Liver (tissue), 9 donors: Measurements from ENCODE around the gene GLP1R. TPM values are rescaled to one million over a fixed set of nuclear protein-coding genes. Genes with fewer than 3 reads are reported as not detected.

Experiments used
- DNase-seq: peaks from one replicate; pipeline ENCODE4 v3.0.0-alpha.2; 2017; ENCODE audit warnings: low spot score
- H3K27ac ChIP-seq, 2 donors: one replicate each; pipeline ENCODE4 v1.7.0; 2013; ENCODE audit warnings: inconsistent platforms in 2 of 2, low read length in 2 of 2, control low read depth in 1 of 2, low read depth in 1 of 2, mild to moderate bottlenecking in 1 of 2
- H3K27me3 ChIP-seq, 4 donors: one replicate each; pipeline versions ENCODE4 v1.6.1 to v1.7.0; 2013; ENCODE audit warnings: low read length in 3 of 4, inconsistent platforms in 1 of 4, mild to moderate bottlenecking in 1 of 4, moderate library complexity in 1 of 4; ENCODE audit not compliant: control insufficient read depth in 4 of 4, insufficient read depth in 4 of 4
- H3K36me3 ChIP-seq, 4 donors: one replicate each; pipeline versions ENCODE4 v1.6.1 to v1.7.0; 2013; ENCODE audit warnings: low read length in 3 of 4, mild to moderate bottlenecking in 3 of 4, low read depth in 1 of 4, moderate library complexity in 1 of 4; ENCODE audit not compliant: control insufficient read depth in 4 of 4, insufficient read depth in 3 of 4
- H3K4me1 ChIP-seq, 4 donors: one replicate each; pipeline versions ENCODE4 v1.6.1 to v1.7.0; 2013; ENCODE audit warnings: low read length in 3 of 4, mild to moderate bottlenecking in 3 of 4, moderate library complexity in 1 of 4; ENCODE audit not compliant: control insufficient read depth in 4 of 4, insufficient read depth in 4 of 4
- H3K4me3 ChIP-seq, 3 donors: one replicate each; pipeline versions ENCODE4 v1.6.1 to v1.7.0; 2013; ENCODE audit warnings: low read length in 3 of 3, control low read depth in 1 of 3, low read depth in 1 of 3, mild to moderate bottlenecking in 1 of 3
- H3K9ac ChIP-seq, 2 donors: one replicate each; pipeline ENCODE4 v1.7.0; 2013; ENCODE audit warnings: low read length in 2 of 2, mild to moderate bottlenecking in 2 of 2, moderate library complexity in 2 of 2, control low read depth in 1 of 2, low read depth in 1 of 2
- H3K9me3 ChIP-seq, 4 donors: one replicate each; pipeline versions ENCODE4 v1.6.1 to v1.7.0; 2013; ENCODE audit warnings: low read length in 3 of 4; ENCODE audit not compliant: control insufficient read depth in 4 of 4
- ATF3 ChIP-seq: IDR thresholded peaks from 2 replicates; pipeline ENCODE4 v1.6.1; 2016; ENCODE audit warnings: antibody characterized with exemption
- CTCF ChIP-seq: fragments of 150-350 bp; IDR thresholded peaks from 2 replicates; pipeline ENCODE4 v1.5.1; 2017; ENCODE audit warnings: improper control_type of control experiment, low read depth, low read length; ENCODE audit not compliant: missing input control
- EGR1 ChIP-seq, 2 donors: IDR thresholded peaks; 2 replicates each; pipeline ENCODE4 v1.6.1; 2016 to 2018; ENCODE audit warnings: antibody characterized with exemption in 2 of 2, low read depth in 2 of 2
- FOXA1 ChIP-seq: IDR thresholded peaks from 2 replicates; pipeline ENCODE4 v1.6.1; 2016; ENCODE audit warnings: antibody characterized with exemption
- FOXA2 ChIP-seq: IDR thresholded peaks from 2 replicates; pipeline ENCODE4 v1.6.1; 2016; ENCODE audit warnings: antibody characterized with exemption
- GABPA ChIP-seq, 2 donors: IDR thresholded peaks in 1 of 2; conservative IDR thresholded peaks in 1 of 2; 2 replicates each; pipeline ENCODE4 v1.6.1; 2016; ENCODE audit warnings: antibody characterized with exemption in 2 of 2, mild to moderate bottlenecking in 1 of 2, moderate library complexity in 1 of 2
- HNF4A ChIP-seq, 2 donors: conservative IDR thresholded peaks; 2 replicates each; pipeline ENCODE4 v1.6.1; 2016; ENCODE audit warnings: antibody characterized with exemption in 2 of 2, mild to moderate bottlenecking in 2 of 2
- HNF4G ChIP-seq: IDR thresholded peaks from 2 replicates; pipeline ENCODE4 v1.6.1; 2016; ENCODE audit warnings: antibody characterized with exemption
- JUND ChIP-seq, 2 donors: IDR thresholded peaks; 2 replicates each; pipeline ENCODE4 v1.6.1; 2016; ENCODE audit warnings: antibody characterized with exemption in 2 of 2
- MAX ChIP-seq: IDR thresholded peaks from 2 replicates; pipeline ENCODE4 v1.6.1; 2016; ENCODE audit warnings: antibody characterized with exemption
- NR2F2 ChIP-seq: IDR thresholded peaks from 2 replicates; pipeline ENCODE4 v1.6.1; 2016; ENCODE audit warnings: antibody characterized with exemption
- RAD21 ChIP-seq, 2 donors: IDR thresholded peaks; 2 replicates each; pipeline ENCODE4 v1.6.1; 2016; ENCODE audit warnings: antibody characterized with exemption in 2 of 2, mild to moderate bottlenecking in 2 of 2
- REST ChIP-seq: IDR thresholded peaks from 2 replicates; pipeline ENCODE4 v1.6.1; 2016; ENCODE audit warnings: antibody characterized with exemption, mild to moderate bottlenecking
- RXRA ChIP-seq, 2 donors: IDR thresholded peaks; 2 replicates each; pipeline ENCODE4 v1.6.1; 2017 to 2018; ENCODE audit warnings: antibody characterized with exemption in 2 of 2, mild to moderate bottlenecking in 1 of 2
- SP1 ChIP-seq: IDR thresholded peaks from 2 replicates; pipeline ENCODE4 v1.6.1; 2018; ENCODE audit warnings: antibody characterized with exemption, mild to moderate bottlenecking
- TAF1 ChIP-seq: conservative IDR thresholded peaks from 2 replicates; pipeline ENCODE4 v1.6.1; 2016; ENCODE audit warnings: antibody characterized with exemption, mild to moderate bottlenecking
- YY1 ChIP-seq: IDR thresholded peaks from 2 replicates; pipeline ENCODE4 v1.6.1; 2016; ENCODE audit warnings: antibody characterized with exemption, mild to moderate bottlenecking
- ZBTB33 ChIP-seq: IDR thresholded peaks from 2 replicates; pipeline ENCODE4 v1.6.1; 2016; ENCODE audit warnings: antibody characterized with exemption
- WGBS: extraction: QIAGEN DNeasy Blood & Tissue Kit; methylation state at CpG from one replicate; pipeline ENCODE4 v1.1.7; 2013; 5-methylcytosine and 5-hydroxymethylcytosine counted together
- polyA plus RNA-seq, 2 donors: library from polyadenylated mRNA; stranded (reverse) in 1 of 2; unstranded in 1 of 2; fragments of 200-250 nt in 1 of 2; fragments of >200 nt in 1 of 2; fragmentation: Nextera tagmentation in 1 of 2; extraction: Ambion mirVana in 1 of 2; gene quantifications; one replicate each; pipeline versions ENCODE4 v1.2.1 to v1.2.3, GENCODE V29; 2013 to 2015
- total RNA-seq, 2 donors: library from RNA; depleted of rRNA; stranded (reverse); fragments of >200 nt; gene quantifications; one replicate each; pipeline ENCODE4 v1.2.3, GENCODE V29; 2014
- donor health status: healthy.
- donor health status: healthy.
- donor health status: healthy.
- donor health status: healthy.
- donor health status: healthy.

GLP1R gene
- total and polyA plus RNA-seq, 4 donors: not detected

- H3K36me3 ChIP-seq: no peaks in the 10 kb centered on the region
- no peak overlapping the region for H3K9ac ChIP-seq
- DNase-seq: no peak
- H3K4me3 ChIP-seq: no peak overlapping the region
- WGBS: 96% methylated on average over 5 of the region's 5 CpGs
- no peaks in the 10 kb centered on the region for H3K27me3 ChIP-seq
- no peaks in the 10 kb centered on the region for H3K4me1 ChIP-seq
- H3K9me3 ChIP-seq: no peaks in the 10 kb centered on the region
- TF ChIP-seq HNF4A (conservative IDR thresholded peaks at IDR 0.05) (no peak), FOXA2 (no peak), GABPA (IDR thresholded peaks at IDR 0.05 in 1 of 2, conservative IDR thresholded peaks at IDR 0.05 in 1 of 2) (no peak), MAX (no peak), JUND (IDR thresholded peaks at IDR 0.05) (no peak), HNF4G (no peak), ATF3 (no peak), RXRA (IDR thresholded peaks at IDR 0.05) (no peak), RAD21 (IDR thresholded peaks at IDR 0.05) (no peak), EGR1 (IDR thresholded peaks at IDR 0.05; ENCODE audit: low read depth in 2 of 2) (no peak), REST (no peak), ZBTB33 (no peak), YY1 (no peak), SP1 (no peak), NR2F2 (no peak), TAF1 (no peak), FOXA1 (no peak), CTCF (no peak)
- no peak overlapping the region for H3K27ac ChIP-seq
Measured at GRCh38 chr6:39056191-39056590, 7.6 kb downstream of the GLP1R start.

- Histone ChIP-seq H3K27me3 (no peaks in the 10 kb centered on the region), H3K4me1 (no peaks in the 10 kb centered on the region), H3K9me3 (no peaks in the 10 kb centered on the region), H3K4me3 (no peak overlapping the region), H3K27ac (no peak overlapping the region), H3K36me3 (no peaks in the 10 kb centered on the region), H3K9ac (no peak overlapping the region)
- DNase-seq: no peak
- TF ChIP-seq HNF4A (conservative IDR thresholded peaks at IDR 0.05) (no peak), HNF4G (no peak), JUND (IDR thresholded peaks at IDR 0.05) (no peak), EGR1 (IDR thresholded peaks at IDR 0.05; ENCODE audit: low read depth in 2 of 2) (no peak), TAF1 (no peak), MAX (no peak), SP1 (no peak), RAD21 (IDR thresholded peaks at IDR 0.05) (no peak), YY1 (no peak), ATF3 (no peak), FOXA2 (no peak)
- 93% methylated on average over 9 of the region's 9 CpGs for WGBS
Measured at GRCh38 chr6:39056681-39057080, 8.1 kb downstream of the GLP1R start.
